Activated CD8-positive, alpha-beta T cell treated with anti-CD3 and anti-CD28 coated beads for 36 hours (primary cell): ENCODE data around the gene PTPRH. TPM values are rescaled to one million over a fixed set of nuclear protein-coding genes. Genes with fewer than 3 reads are reported as not detected.
"Not testable (repeated sequence)": the region's sequence is repeated elsewhere in the genome, so short reads cannot be mapped to it uniquely, and the experiment has no call there.

Experiments
- ATAC-seq: fragments of 200-7000 bp; cut with Tn5 transposase; one replicate; pipeline ENCODE4 v1.10.0; 2021; ENCODE audit warnings: mild to moderate bottlenecking, moderate library complexity
- CTCF ChIA-PET: fragments of 350-600 bp; sonication (Branson Sonifier 250); formaldehyde crosslinking; loops from one replicate; lab custom pipeline; 2021; ENCODE audit warnings: antibody characterized with exemption; lab: Charles Lee
- POLR2A ChIA-PET: fragments of 350-600 bp; sonication (Branson Sonifier 250); formaldehyde crosslinking; loops from one replicate; lab custom pipeline; 2021; ENCODE audit warnings: antibody characterized with exemption; lab: Charles Lee
- DNase-seq: peaks from one replicate; pipeline ENCODE4 v3.0.0-alpha.2; 2020
- H3K27ac Mint-ChIP-seq: one replicate; pipeline ENCODE4 v1.8.0; 2021; ENCODE audit warnings: mild to moderate bottlenecking, mixed read lengths
- H3K27me3 Mint-ChIP-seq: one replicate; pipeline ENCODE4 v1.8.0; 2021; ENCODE audit warnings: mixed read lengths
- H3K36me3 Mint-ChIP-seq: one replicate; pipeline ENCODE4 v1.8.0; 2021; ENCODE audit warnings: low read depth, mixed read lengths
- H3K4me1 Mint-ChIP-seq: one replicate; pipeline ENCODE4 v1.8.0; 2021; ENCODE audit warnings: low read depth, mixed read lengths
- H3K4me3 Mint-ChIP-seq: one replicate; pipeline ENCODE4 v1.8.0; 2021; ENCODE audit warnings: mild to moderate bottlenecking, moderate library complexity, mixed read lengths
- H3K9me3 Mint-ChIP-seq: one replicate; pipeline ENCODE4 v1.8.0; 2021; ENCODE audit warnings: mixed read lengths
- intact Hi-C: fragments of 100-400 bp; cut with micrococcal nuclease; formaldehyde crosslinking; loops from one replicate; pipeline ENCODE4 v1.10.0; 2022
- total RNA-seq, 2 experiments: library from RNA; stranded (reverse); gene quantifications; one replicate each; pipeline ENCODE4 v1.2.3, GENCODE V29; 2021
- TF ChIP-seq, protein P1 (sequence below): fragments of 200-600 bp; IDR thresholded peaks from one replicate; pipeline ENCODE4 v1.8.0; 2022; ENCODE audit warnings: antibody characterized with exemption, mild to moderate bottlenecking

PTPRH gene
- total RNA-seq, 2 experiments from 2014 or later = not detected

DNA sequence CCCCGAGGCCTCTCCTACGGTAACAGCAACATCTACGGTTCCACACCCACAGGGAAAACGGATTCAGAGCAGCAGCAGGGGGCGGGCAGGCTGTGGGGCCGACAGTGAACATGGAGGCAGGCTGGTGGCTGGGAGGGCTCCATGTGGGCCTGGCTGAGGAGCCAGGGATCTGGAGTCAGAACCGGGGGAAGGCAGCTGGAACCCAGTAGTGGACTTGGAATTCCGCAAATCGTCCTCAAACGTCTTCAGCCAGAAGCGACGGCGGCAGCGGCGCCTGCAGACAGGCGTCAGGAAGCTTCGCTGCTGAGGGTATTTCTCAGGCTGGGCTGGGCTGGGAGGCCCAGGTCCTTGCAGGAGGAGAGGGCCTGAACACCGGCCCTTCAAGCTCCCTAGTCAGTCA is 17.5 kb upstream of the PTPRH start:
- ATAC-seq (no peak), DNase-seq (no peak)
- ChIA-PET CTCF (no interaction called here), POLR2A (interaction anchor here (0.9 kb wide), 1 partner anchor 27 kb away, joined by 3 read pairs; no protein-coding TSS in a partner anchor)
- H3K27ac Mint-ChIP-seq = no peak overlapping the region
- no peaks in the 10 kb centered on the region for H3K27me3 Mint-ChIP-seq
- peaks cover 21% of the 10 kb centered on the region for H3K36me3 Mint-ChIP-seq
- H3K4me1 Mint-ChIP-seq = no peaks in the 10 kb centered on the region
- H3K9me3 Mint-ChIP-seq = no peaks in the 10 kb centered on the region
- no peak overlapping the region for H3K4me3 Mint-ChIP-seq
- TF ChIP-seq, protein P1, sequence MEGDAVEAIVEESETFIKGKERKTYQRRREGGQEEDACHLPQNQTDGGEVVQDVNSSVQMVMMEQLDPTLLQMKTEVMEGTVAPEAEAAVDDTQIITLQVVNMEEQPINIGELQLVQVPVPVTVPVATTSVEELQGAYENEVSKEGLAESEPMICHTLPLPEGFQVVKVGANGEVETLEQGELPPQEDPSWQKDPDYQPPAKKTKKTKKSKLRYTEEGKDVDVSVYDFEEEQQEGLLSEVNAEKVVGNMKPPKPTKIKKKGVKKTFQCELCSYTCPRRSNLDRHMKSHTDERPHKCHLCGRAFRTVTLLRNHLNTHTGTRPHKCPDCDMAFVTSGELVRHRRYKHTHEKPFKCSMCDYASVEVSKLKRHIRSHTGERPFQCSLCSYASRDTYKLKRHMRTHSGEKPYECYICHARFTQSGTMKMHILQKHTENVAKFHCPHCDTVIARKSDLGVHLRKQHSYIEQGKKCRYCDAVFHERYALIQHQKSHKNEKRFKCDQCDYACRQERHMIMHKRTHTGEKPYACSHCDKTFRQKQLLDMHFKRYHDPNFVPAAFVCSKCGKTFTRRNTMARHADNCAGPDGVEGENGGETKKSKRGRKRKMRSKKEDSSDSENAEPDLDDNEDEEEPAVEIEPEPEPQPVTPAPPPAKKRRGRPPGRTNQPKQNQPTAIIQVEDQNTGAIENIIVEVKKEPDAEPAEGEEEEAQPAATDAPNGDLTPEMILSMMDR = no peak
- intact Hi-C loops = no loop called here

DNA sequence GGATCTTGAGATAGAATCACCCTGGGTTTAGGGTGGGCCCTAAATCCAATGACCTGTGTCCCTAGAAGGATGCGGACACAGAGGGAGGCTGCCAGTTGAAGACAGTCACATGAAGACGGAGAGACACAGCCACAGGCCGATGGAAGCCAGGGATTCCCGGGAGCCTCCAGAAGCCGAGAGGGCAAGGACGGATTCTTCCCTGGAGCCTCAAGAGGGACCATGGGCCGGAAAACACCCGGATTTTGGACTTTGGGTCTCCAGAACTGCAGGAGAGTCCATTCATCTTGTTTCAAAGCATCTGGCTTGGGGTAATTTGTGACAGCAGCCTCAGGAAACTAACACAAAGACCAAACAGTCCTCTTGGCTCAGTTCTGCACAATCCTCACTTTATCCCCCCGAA is 17.0 kb upstream of the PTPRH start:
- Mint-ChIP-seq H3K27me3 (no peaks in the 10 kb centered on the region), H3K4me1 (no peaks in the 10 kb centered on the region), H3K36me3 (peaks cover 22% of the 10 kb centered on the region), H3K4me3 (no peak overlapping the region), H3K9me3 (peaks cover 2% of the 10 kb centered on the region), H3K27ac (no peak overlapping the region)
- intact Hi-C loops = no loop called here
- ChIA-PET POLR2A (no interaction called here), CTCF (no interaction called here)
- DNase-seq = no peak
- TF ChIP-seq, protein P1 = no peak
- ATAC-seq = no peak

DNA sequence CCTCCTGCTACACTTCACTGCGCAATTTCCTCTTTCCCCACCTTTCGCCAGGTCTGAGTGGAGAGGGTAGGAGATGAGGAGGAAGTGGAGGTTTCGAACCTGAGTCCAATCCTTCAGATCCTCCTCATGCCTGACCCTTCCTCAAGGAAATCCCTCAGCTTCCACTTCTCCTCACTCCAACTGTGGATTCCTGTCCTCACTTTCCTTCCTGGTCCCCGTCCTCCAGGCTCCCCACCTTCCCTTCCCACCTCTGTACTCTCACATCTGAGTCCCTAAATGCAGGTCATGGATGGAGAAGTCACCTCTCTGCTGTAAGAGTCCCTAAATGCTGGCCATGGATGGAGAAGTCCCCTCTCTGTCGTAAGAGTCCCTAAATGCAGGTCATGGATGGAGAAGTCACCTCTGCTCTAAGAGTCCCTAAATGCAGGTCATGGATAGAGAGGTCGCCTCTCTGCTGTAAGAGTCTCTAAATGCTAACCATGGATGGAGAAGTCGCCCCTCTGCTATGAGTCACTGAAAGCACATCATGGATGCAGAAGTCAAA is 16.2 kb upstream of the PTPRH start:
- Mint-ChIP-seq H3K27me3 (no peaks in the 10 kb centered on the region), H3K27ac (peak overlapping the region; percentile 31), H3K9me3 (peaks cover 8% of the 10 kb centered on the region), H3K4me1 (peaks cover 2% of the 10 kb centered on the region), H3K4me3 (no peak overlapping the region), H3K36me3 (peaks cover 28% of the 10 kb centered on the region)
- CTCF ChIA-PET = no interaction called here
- TF ChIP-seq, protein P1 = no peak
- DNase-seq = no peak
- intact Hi-C loops = no loop called here
- ATAC-seq = no peak
- POLR2A ChIA-PET = no interaction called here

DNA sequence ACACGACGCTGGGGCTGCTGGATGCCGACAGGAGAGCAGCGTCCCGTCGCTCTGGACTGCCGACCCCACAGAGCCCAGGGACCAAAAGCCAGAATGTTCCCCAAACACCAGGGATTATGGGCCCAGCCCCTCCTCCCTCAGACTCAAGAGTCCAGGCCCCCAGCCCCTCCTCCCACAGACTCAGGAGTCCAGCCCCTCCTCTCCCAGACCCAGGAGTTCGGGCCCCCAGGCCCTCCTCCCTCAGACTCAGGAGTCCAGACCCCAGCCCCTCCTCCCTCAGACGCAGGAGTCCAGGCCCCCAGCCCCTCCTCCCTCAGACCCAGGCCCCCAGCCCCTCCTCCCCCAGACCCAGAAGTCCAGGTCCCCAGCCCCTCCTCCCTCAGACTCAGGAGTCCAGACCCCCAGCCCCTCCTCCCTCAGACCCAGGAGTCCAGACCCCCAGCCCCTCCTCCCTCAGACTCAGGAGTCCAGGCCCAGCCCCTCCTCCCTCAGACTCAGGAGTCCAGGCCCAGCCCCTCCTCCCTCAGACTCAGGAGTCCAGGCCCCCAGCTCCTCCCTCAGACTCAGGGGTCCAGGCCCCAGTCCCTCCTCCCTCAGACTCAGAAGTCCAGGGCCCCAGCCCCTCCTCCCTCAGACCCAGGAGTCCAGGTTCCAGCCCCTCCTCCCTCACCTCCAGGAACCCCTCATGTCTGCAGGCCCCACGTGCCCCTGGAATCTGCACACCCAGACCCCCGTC is 15.5 kb upstream of the PTPRH start:
- H3K9me3 Mint-ChIP-seq, intact Hi-C loops, H3K4me1 Mint-ChIP-seq, POLR2A ChIA-PET, CTCF ChIA-PET, H3K27ac Mint-ChIP-seq, DNase-seq, H3K27me3 Mint-ChIP-seq, H3K4me3 Mint-ChIP-seq, ATAC-seq: not testable (repeated sequence)
- peaks cover 29% of the 10 kb centered on the region for H3K36me3 Mint-ChIP-seq

DNA sequence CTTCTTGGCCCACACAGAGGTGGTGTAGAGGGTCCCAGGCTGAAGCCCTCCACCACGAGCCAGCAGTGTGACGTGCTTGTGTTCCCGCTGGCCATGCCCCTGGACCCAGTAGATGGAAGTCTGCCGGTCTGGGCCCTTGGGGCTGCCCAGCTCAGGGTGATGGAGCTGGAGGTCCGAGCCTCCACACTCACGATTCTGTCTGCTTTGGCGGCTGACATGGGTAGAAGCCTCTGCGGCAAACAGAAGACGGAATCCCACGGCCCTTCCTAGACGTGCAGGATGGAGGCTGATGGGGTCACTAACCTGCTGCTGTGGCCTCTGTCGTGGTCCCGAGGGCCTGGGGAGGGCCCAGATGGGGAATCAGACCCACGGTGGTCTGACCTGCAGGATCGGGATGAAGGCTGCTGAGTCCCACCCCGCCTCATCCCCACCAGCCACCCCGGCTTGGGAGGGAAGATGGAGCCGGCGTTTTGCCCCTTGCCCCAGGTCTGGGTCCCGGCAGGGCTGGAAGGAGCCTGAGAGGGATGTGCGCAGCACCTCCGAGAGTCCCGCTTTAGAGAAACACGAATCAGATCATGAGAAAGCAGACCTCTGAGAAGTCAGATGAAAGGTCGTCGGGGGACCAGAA is 14.9 kb upstream of the PTPRH start:
- intact Hi-C loops = no loop called here
- Mint-ChIP-seq H3K27ac (no peak overlapping the region), H3K36me3 (peaks cover 26% of the 10 kb centered on the region), H3K4me1 (peaks cover 2% of the 10 kb centered on the region), H3K9me3 (peaks cover 10% of the 10 kb centered on the region), H3K27me3 (no peaks in the 10 kb centered on the region), H3K4me3 (no peak overlapping the region)
- TF ChIP-seq, protein P1 = no peak
- DNase-seq (no peak), ATAC-seq (no peak)
- ChIA-PET POLR2A (interaction anchor here (0.7 kb wide), 1 partner anchor 36 kb away, joined by 3 read pairs; no protein-coding TSS in a partner anchor), CTCF (no interaction called here)
